H1 (cell line): Measurements from ENCODE around the gene ZNF132. TPM values are rescaled to one million over a fixed set of nuclear protein-coding genes. Genes with fewer than 3 reads are reported as not detected.

Experiments
- CTCF ChIA-PET: fragments of 300-600 bp; sonication (Branson Sonifier 250); formaldehyde crosslinking; loops from one replicate; lab custom pipeline; 2021; ENCODE audit not compliant: partially characterized antibody; lab: Charles Lee
- POLR2A ChIA-PET: fragments of 300-600 bp; sonication (Branson Sonifier 250); formaldehyde crosslinking; loops from one replicate; lab custom pipeline; 2021; ENCODE audit warnings: inconsistent platforms; ENCODE audit not compliant: partially characterized antibody; lab: Charles Lee
- DNase-seq, 2 experiments: peaks; one replicate each; pipeline versions ENCODE4 v3.0.0 to v3.0.0-alpha.2; 2010 to 2022; ENCODE audit warnings: low spot score in 2 of 2, low read depth in 1 of 2, mixed read lengths in 1 of 2
- FAIRE-seq: peaks from 2 replicates; lab custom pipeline; 2011; peaks lifted over from hg19 to GRCh38; lab: Jason Lieb, UNC
- H2AFZ ChIP-seq: 2 replicates; pipeline ENCODE4 v1.8.1; 2012; ENCODE audit warnings: low read length, inconsistent platforms
- H2AK5ac ChIP-seq: 2 replicates; pipeline ENCODE4 v1.6.1; 2013; ENCODE audit warnings: low read depth, low read length
- H2BK120ac ChIP-seq: replicated peaks from 2 replicates; pipeline ENCODE3; 2013; ENCODE audit warnings: low read depth, low read length, inconsistent platforms
- H2BK12ac ChIP-seq: 2 replicates; pipeline ENCODE4 v1.6.1; 2013; ENCODE audit warnings: low read depth, low read length
- H2BK15ac ChIP-seq: 2 replicates; pipeline ENCODE4 v1.6.1; 2013; ENCODE audit warnings: low read length
- H2BK20ac ChIP-seq: 2 replicates; pipeline ENCODE4 v1.6.1; 2013; ENCODE audit warnings: low read length
- H2BK5ac ChIP-seq: 2 replicates; pipeline ENCODE4 v1.6.1; 2013; ENCODE audit warnings: low read depth, low read length
- H3K14ac ChIP-seq: 2 replicates; pipeline ENCODE4 v1.6.1; 2013; ENCODE audit warnings: inconsistent platforms; ENCODE audit not compliant: insufficient read length
- H3K18ac ChIP-seq: 2 replicates; pipeline ENCODE4 v1.6.1; 2013; ENCODE audit warnings: low read length; ENCODE audit errors: extremely low read depth
- H3K23ac ChIP-seq: 2 replicates; pipeline ENCODE4 v1.6.1; 2013; ENCODE audit warnings: inconsistent platforms; ENCODE audit not compliant: insufficient read length
- H3K23me2 ChIP-seq: 2 replicates; pipeline ENCODE4 v1.6.1; 2013; ENCODE audit warnings: low read depth, low read length
- H3K27ac ChIP-seq: 2 replicates; pipeline ENCODE4 v1.6.1; 2011; ENCODE audit warnings: low read depth, low read length, inconsistent platforms
- H3K27me3 ChIP-seq, 4 experiments: replicated peaks in 1 of 4; 1 replicate in 1 of 4; 2 replicates in 3 of 4; pipeline versions ENCODE4 v1.6.1 to v1.8.1; 2011 to 2013; ENCODE audit warnings: low read length in 3 of 4, mild to moderate bottlenecking in 3 of 4, inconsistent platforms in 2 of 4, mixed read lengths in 2 of 4, moderate library complexity in 1 of 4; ENCODE audit not compliant: control insufficient read depth in 3 of 4, insufficient read depth in 3 of 4; ENCODE audit errors: extremely low read depth in 1 of 4
- H3K36me3 ChIP-seq, 4 experiments: 2 replicates each; pipeline versions ENCODE4 v1.6.1 to v1.8.1; 2011 to 2013; ENCODE audit warnings: mild to moderate bottlenecking in 4 of 4, low read length in 3 of 4, moderate library complexity in 2 of 4, control low read depth in 1 of 4, inconsistent platforms in 1 of 4; ENCODE audit not compliant: insufficient read depth in 4 of 4, control insufficient read depth in 2 of 4
- H3K4ac ChIP-seq: replicated peaks from 2 replicates; pipeline ENCODE3; 2013; ENCODE audit warnings: low read length, low read depth, mixed read lengths, inconsistent platforms; ENCODE audit not compliant: insufficient read length
- H3K4me1 ChIP-seq, 4 experiments: replicated peaks in 1 of 4; 1 replicate in 1 of 4; 2 replicates in 3 of 4; pipeline versions ENCODE4 v1.6.1 to v1.8.1; 2011 to 2013; ENCODE audit warnings: low read length in 3 of 4, inconsistent platforms in 2 of 4, mixed read lengths in 1 of 4; ENCODE audit not compliant: insufficient read depth in 4 of 4, control insufficient read depth in 3 of 4
- H3K4me2 ChIP-seq, 2 experiments: 2 replicates each; pipeline versions ENCODE4 v1.6.1 to v1.8.1; 2011 to 2013; ENCODE audit warnings: low read depth in 2 of 2, low read length in 2 of 2, control low read depth in 1 of 2, inconsistent platforms in 1 of 2, mild to moderate bottlenecking in 1 of 2; ENCODE audit not compliant: insufficient read depth in 1 of 2
- H3K4me3 ChIP-seq, 4 experiments: fragments of 200-600, 300-600 bp in 1 of 4; sonication (generic), shearing (Covaris generic), sonication (Bioruptor Twin) in 1 of 4; 2 replicates each; pipeline versions ENCODE4 v1.5.1 to v1.8.1; 2011 to 2016; ENCODE audit warnings: low read length in 4 of 4, low read depth in 3 of 4, control low read depth in 2 of 4, inconsistent platforms in 2 of 4, mild to moderate bottlenecking in 2 of 4, mixed read lengths in 1 of 4, moderate library complexity in 1 of 4; ENCODE audit not compliant: insufficient read depth in 2 of 4; ENCODE audit errors: extremely low read depth in 1 of 4
- H3K56ac ChIP-seq: replicated peaks from 2 replicates; pipeline ENCODE3; 2013; ENCODE audit warnings: low read depth, mild to moderate bottlenecking, mixed read lengths, low read length, inconsistent platforms; ENCODE audit not compliant: insufficient read length
- H3K79me1 ChIP-seq: 2 replicates; pipeline ENCODE4 v1.6.1; 2013; ENCODE audit warnings: low read depth, low read length, control low read depth
- H3K79me2 ChIP-seq, 2 experiments: 2 replicates each; pipeline versions ENCODE4 v1.6.1 to v1.8.1; 2012 to 2013; ENCODE audit warnings: low read length in 2 of 2, mild to moderate bottlenecking in 2 of 2, inconsistent platforms in 1 of 2; ENCODE audit not compliant: insufficient read depth in 2 of 2, control insufficient read depth in 1 of 2
- H3K9ac ChIP-seq, 4 experiments: replicated peaks in 1 of 4; 1 replicate in 1 of 4; 2 replicates in 3 of 4; pipeline versions ENCODE4 v1.6.1 to v1.8.1; 2011 to 2013; ENCODE audit warnings: low read depth in 3 of 4, low read length in 3 of 4, control low read depth in 2 of 4, mild to moderate bottlenecking in 2 of 4, moderate library complexity in 2 of 4, inconsistent platforms in 1 of 4; ENCODE audit errors: extremely low read depth in 1 of 4
- H3K9me3 ChIP-seq, 2 experiments: 2 replicates each; pipeline versions ENCODE4 v1.6.1 to v1.8.1; 2012 to 2013; ENCODE audit warnings: mild to moderate bottlenecking in 2 of 2, moderate library complexity in 2 of 2, control low read depth in 1 of 2, inconsistent platforms in 1 of 2, low read depth in 1 of 2, low read length in 1 of 2, mixed read lengths in 1 of 2; ENCODE audit not compliant: insufficient read depth in 2 of 2
- H4K20me1 ChIP-seq, 2 experiments: replicated peaks in 1 of 2; 2 replicates each; pipeline versions ENCODE3 to v1.8.1; 2011 to 2013; ENCODE audit warnings: inconsistent platforms in 2 of 2, low read length in 2 of 2, mild to moderate bottlenecking in 1 of 2; ENCODE audit not compliant: insufficient read depth in 2 of 2, control insufficient read depth in 1 of 2
- H4K5ac ChIP-seq: 2 replicates; pipeline ENCODE4 v1.6.1; 2013; ENCODE audit warnings: low read length, low read depth, mixed read lengths, inconsistent platforms; ENCODE audit not compliant: insufficient read length
- H4K8ac ChIP-seq: 2 replicates; pipeline ENCODE4 v1.8.0; 2013; ENCODE audit warnings: mild to moderate bottlenecking, moderate library complexity, low read length, inconsistent platforms; ENCODE audit not compliant: insufficient read depth; ENCODE audit errors: extremely low read depth
- H4K91ac ChIP-seq: replicated peaks from 2 replicates; pipeline ENCODE3; 2013; ENCODE audit warnings: low read length, mixed read lengths, inconsistent platforms; ENCODE audit not compliant: insufficient read length
- BACH1 ChIP-seq: IDR thresholded peaks from 2 replicates; pipeline ENCODE4 v1.6.1; 2012; ENCODE audit warnings: low read length, improper control_type of control experiment
- JUN ChIP-seq: IDR thresholded peaks from 2 replicates; pipeline ENCODE4 v1.6.1; 2011; ENCODE audit warnings: low read depth, mild to moderate bottlenecking, improper control_type of control experiment, low read length
- POLR2A ChIP-seq, 2 experiments: IDR thresholded peaks; 1 replicate in 1 of 2; 2 replicates in 1 of 2; pipeline ENCODE4 v1.6.1; 2011; ENCODE audit warnings: low read depth in 2 of 2, low read length in 2 of 2, mild to moderate bottlenecking in 2 of 2; ENCODE audit errors: control extremely low read depth in 1 of 2
- RBBP5 ChIP-seq: IDR thresholded peaks from 2 replicates; pipeline ENCODE4 v1.7.1; 2012; ENCODE audit warnings: low read depth, mild to moderate bottlenecking, inconsistent platforms, low read length, moderate library complexity, borderline replicate concordance
- SAP30 ChIP-seq: fragments of 300-600 bp; sonication (generic); IDR thresholded peaks from 2 replicates; pipeline ENCODE4 v1.7.1; 2012; ENCODE audit warnings: low read length, moderate library complexity, mild to moderate bottlenecking, inconsistent platforms; ENCODE audit not compliant: insufficient read depth, insufficient replicate concordance
- SP1 ChIP-seq: IDR thresholded peaks from 2 replicates; pipeline ENCODE4 v1.6.1; 2011; ENCODE audit warnings: low read depth, low read length
- TBP ChIP-seq: IDR thresholded peaks from 2 replicates; pipeline ENCODE4 v1.6.1; 2011; ENCODE audit warnings: low read depth, low read length, improper control_type of control experiment
- TCF12 ChIP-seq: IDR thresholded peaks from 2 replicates; pipeline ENCODE4 v1.6.1; 2011; ENCODE audit warnings: low read depth, mild to moderate bottlenecking, low read length
- ZNF274 ChIP-seq: IDR thresholded peaks from 2 replicates; pipeline ENCODE4 v1.7.0; 2012; ENCODE audit warnings: low read length, borderline replicate concordance; ENCODE audit errors: extremely low read depth
- WGBS, 2 experiments: shearing (Covaris generic) in 1 of 2; methylation state at CpG; one replicate each; pipeline versions ENCODE4 v1.1.6 to v1.1.7; 2013 to 2015; ENCODE audit warnings: low lambda C conversion rate in 2 of 2, mixed read lengths in 2 of 2, inconsistent platforms in 1 of 2, low coverage in 1 of 2, missing lambda C conversion rate in 1 of 2; ENCODE audit not compliant: insufficient replicate concordance in 2 of 2, insufficient coverage in 1 of 2, insufficient read length in 1 of 2; ENCODE audit errors: extremely low coverage in 1 of 2, missing lambda C conversion rate in 1 of 2; 5-methylcytosine and 5-hydroxymethylcytosine counted together
- polyA plus RNA-seq, 7 experiments: library from polyadenylated mRNA; depleted of rRNA in 3 of 7; stranded (reverse) in 5 of 7; unstranded in 2 of 7; fragments of >200 nt in 5 of 7; fragments of 200-250 nt in 2 of 7; gene quantifications; 1 replicate in 5 of 7; 2 replicates in 1 of 7; 4 replicates in 1 of 7; pipeline versions ENCODE4 v1.2.1 to v1.2.3, GENCODE V29; 2011 to 2013; ENCODE audit warnings: missing spikeins in 2 of 7, mixed read lengths in 2 of 7
- total RNA-seq: library from RNA; stranded (reverse); fragmentation: NEBNext Ultra II Directional; extraction: Animal tissue kit (Norgen Biotek cat#: 25700); gene quantifications from 2 replicates; pipeline ENCODE4 v1.2.1, GENCODE V29; 2021

ZNF132 gene
- total and polyA plus RNA-seq, 2 of the 8 experiments (the other 6 are each of a cell fraction or from before 2014, with no cell fraction given), result 0.89 to 1.9 TPM

DNA sequence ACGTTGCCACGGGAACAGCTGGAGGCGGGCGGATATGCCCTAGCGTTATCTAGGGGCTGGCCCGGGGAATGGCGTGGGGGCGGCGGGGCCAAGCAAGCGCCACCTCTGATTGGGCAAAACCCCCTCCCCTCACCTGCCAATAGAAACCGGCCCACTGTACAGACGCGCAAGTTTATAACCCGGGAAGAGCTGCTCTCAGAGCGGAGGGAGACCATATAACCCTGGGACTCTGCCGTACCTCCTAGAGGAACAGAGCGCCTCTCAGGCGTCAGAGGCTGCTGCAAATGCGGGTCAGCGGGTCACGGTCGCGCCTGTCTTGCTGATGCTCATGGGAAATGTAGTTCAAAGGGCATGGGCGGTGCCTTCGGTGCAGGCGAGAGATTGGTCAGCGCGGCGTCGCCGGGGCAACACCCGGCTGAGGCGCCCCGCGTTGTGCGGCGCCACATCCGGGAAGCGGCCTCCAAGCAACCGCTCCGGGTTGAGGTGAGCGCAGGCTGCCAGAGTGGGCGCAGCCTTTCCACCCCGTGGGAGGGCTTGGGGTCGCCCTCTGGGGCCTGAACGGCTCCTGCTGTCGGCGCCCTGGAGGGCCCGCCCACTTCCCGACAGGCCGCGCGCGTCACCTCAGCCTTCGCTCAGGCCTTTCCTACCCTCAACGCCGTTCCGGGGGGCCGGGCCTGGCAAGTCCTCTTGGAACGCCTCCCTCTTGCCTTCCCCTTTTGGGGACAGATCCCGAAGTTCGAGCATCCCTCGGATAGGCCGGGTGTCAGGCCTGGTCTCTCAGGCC lies 36.0 kb upstream of the ZNF132 start, which contains the start of gene ZNF446:
Gene ZNF446, plus strand, starts transcription at position 639 of the 784 bp plus-strand sequence. CDS start 867 bp downstream, outside the sequence.
- H2AFZ ChIP-seq, result peak within 1 kb of the TSS; percentile 78; the same call in 1 of the 2 replicates
- CTCF ChIA-PET, result interaction anchor here (0.7 to 1.3 kb wide), 4 partner anchors 26 to 47 kb away, joined by 3 to 4 read pairs (median 3); no protein-coding TSS in a partner anchor
- TF ChIP-seq BACH1 (peak; percentile 28; the same call in 1 of the 2 replicates), TBP (no peak; the same call in 1 of the 2 replicates), SAP30 (no peak), SP1 (peak; percentile 22; the same call in 1 of the 2 replicates), RBBP5 (no peak), ZNF274 (no peak), POLR2A (IDR thresholded peaks at IDR 0.05; ENCODE audit: control extremely low read depth in 1 of 2, low read depth in 2 of 2, low read length in 2 of 2) (peak in 1 of 2 experiments; percentile 73; a peak in 2 of 3 replicates), TCF12 (no peak), JUN (no peak)

More for the DNA sequence above, 36.0 kb upstream of the ZNF132 start, which contains the start of gene ZNF446:
- no peaks in the 10 kb centered on the region for H3K79me1 ChIP-seq
- peak within 1 kb of the TSS; percentile 46 to 65 (median 58) for H3K9ac ChIP-seq
- no peak within 1 kb of the TSS for H2BK20ac ChIP-seq
- POLR2A ChIA-PET, result interaction anchor here (0.9 to 3.0 kb wide), 10 partner anchors 8 to 150 kb away, joined by 3 to 14 read pairs (median 4); partner anchors contain the start of genes CHMP2A, ZBTB45, ZNF324 and ZNF324B
- FAIRE-seq (peak; percentile 45), DNase-seq (peak; percentile 76 to 93)
- H3K23me2 ChIP-seq, result peaks cover 14% of the 10 kb centered on the region
- peak within 1 kb of the TSS; percentile 65; the same call in 1 of the 2 replicates for H3K27ac ChIP-seq
- H2BK5ac ChIP-seq, result peak within 1 kb of the TSS; percentile 95
- WGBS, 2 experiments, result 3% methylated on average over 40 of the region's 64 CpGs; no CpG with 5 or more reads in 1 of the 2 experiments
- H2AK5ac ChIP-seq, result no peak within 1 kb of the TSS
- peaks cover 0 to 6% (median 5%) of the 10 kb centered on the region in 4 experiments; a peak in 6 of 7 replicates for H3K4me1 ChIP-seq
- H3K18ac ChIP-seq, result peak within 1 kb of the TSS; percentile 96
- H4K91ac ChIP-seq, result peak within 1 kb of the TSS; percentile 61
- peak within 1 kb of the TSS; percentile 42 to 76 (median 70) for H3K4me3 ChIP-seq
- peak within 1 kb of the TSS; percentile 32 for H3K4ac ChIP-seq
- no peak within 1 kb of the TSS for H2BK120ac ChIP-seq
- peaks cover 4 to 6% of the 10 kb centered on the region in 2 experiments for H4K20me1 ChIP-seq
- H4K5ac ChIP-seq, result peak within 1 kb of the TSS; percentile 82
- H2BK12ac ChIP-seq, result no peak within 1 kb of the TSS
- H3K9me3 ChIP-seq, result no peaks in the 10 kb centered on the region
- H3K4me2 ChIP-seq, result peak within 1 kb of the TSS; percentile 88 to 94
- peaks cover 0 to 3% (median 0%) of the 10 kb centered on the region in 4 experiments; a peak in 3 of 7 replicates for H3K27me3 ChIP-seq
- H3K14ac ChIP-seq, result no peak within 1 kb of the TSS
- peak within 1 kb of the TSS; percentile 23 for H4K8ac ChIP-seq
- H3K79me2 ChIP-seq, result no peaks in the 10 kb centered on the region
- H2BK15ac ChIP-seq, result no peak within 1 kb of the TSS
- peak within 1 kb of the TSS; percentile 27 for H3K56ac ChIP-seq
- H3K23ac ChIP-seq, result no peak within 1 kb of the TSS
- H3K36me3 ChIP-seq, result peaks cover 2 to 7% (median 5%) of the 10 kb centered on the region in 4 experiments; a peak in 5 of 8 replicates
